Breast epithelium (tissue), 3 donors: Measurements from ENCODE around the gene FAM168B.

Experiments used
- CTCF ChIP-seq, 3 donors: fragments of 450-650 bp; IDR thresholded peaks; one replicate each; pipeline ENCODE4 v1.5.1; 2016 to 2017; ENCODE audit warnings: antibody characterized with exemption in 3 of 3, mild to moderate bottlenecking in 3 of 3, moderate library complexity in 3 of 3
- POLR2A ChIP-seq: fragments of 450-650 bp; IDR thresholded peaks from one replicate; pipeline ENCODE4 v1.6.1; 2016; ENCODE audit warnings: antibody characterized with exemption, mild to moderate bottlenecking, moderate library complexity

DNA sequence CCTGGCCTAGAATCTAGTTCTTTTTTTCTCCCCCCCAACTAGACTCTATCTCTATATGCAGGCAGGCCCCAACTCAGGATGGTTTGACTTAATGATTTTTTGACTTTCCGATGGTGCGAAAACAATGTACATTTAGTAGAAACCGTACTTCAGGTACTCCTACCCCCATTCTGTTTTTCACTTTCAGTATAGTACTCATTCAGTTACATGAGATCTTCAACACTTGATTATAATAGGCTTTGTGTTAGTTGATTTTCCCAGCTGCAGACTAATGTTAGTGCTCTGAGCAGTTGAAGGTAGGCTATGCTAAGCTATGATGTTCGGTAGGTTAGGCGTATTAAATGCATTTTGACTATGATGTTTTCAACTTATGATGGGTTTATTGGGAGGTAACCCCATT lies 49.6 kb upstream of the FAM168B start:
- TF ChIP-seq POLR2A (no peak), CTCF (IDR thresholded peaks at IDR 0.05) (no peak)
